ENCODE data around the gene ZBTB42. TPM values are rescaled to one million over a fixed set of nuclear protein-coding genes. Genes with fewer than 3 reads are reported as not detected.

Gene ZBTB42
- total and polyA plus RNA-seq, 2 donors (not counting 3 experiments of a cell fraction or from before 2014, with no cell fraction given) = 3.1 to 3.8 TPM

DNA sequence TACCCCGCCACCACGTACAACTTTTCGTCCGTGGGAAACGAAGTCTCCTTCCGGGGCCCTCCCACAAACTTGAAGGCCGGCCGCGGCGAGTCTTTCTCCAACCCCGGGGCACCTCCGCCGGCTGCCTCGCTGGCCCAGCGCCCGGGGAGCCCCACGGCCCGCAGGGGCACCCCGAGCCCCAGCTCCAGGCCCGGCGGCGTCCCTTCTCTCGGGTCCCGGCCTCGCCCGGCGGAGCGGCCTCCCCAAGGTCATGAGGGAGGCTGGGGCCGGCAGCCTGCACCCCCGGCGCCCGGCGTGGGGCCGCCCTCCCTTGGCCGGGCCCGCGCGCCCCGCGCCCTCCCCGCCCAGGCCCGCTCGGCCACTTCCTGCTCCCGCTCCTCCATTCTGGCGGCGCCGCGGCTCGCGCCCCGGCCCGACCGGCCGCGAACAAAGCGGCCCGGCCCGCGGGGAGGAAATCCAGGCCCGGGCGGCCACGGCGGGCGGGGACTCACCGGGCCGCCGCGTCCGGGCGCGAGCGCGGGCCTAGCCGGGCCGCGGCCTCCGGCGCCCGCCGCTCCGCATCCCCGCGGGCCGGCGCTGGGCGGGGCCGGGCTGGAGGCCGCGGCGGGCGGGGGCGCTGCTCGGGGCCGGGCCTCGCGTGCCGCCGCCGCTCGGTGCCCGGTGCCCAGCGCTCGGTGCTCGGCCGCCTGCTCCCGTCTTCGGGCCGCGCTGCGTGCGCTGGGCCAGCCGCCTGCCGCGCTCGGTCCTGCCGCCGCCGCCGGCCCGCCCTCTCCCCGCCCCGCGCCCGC, 5.7 kb upstream of the ZBTB42 start, which contains the start of gene AKT1:
TSS of gene AKT1 (minus strand) at position 756 of the 788 bp plus-strand sequence. CDS start 3,105 bp downstream, outside the sequence.
- CTCF ChIA-PET = interaction anchor here (1.0 to 3.0 kb wide), 4 partner anchors 25 to 31 kb away, joined by 3 to 14 read pairs (median 6); no protein-coding TSS in a partner anchor
- POLR2A ChIA-PET = no interaction called here
- no peaks in the 10 kb centered on the region for H3K9me3 ChIP-seq (replicated peaks; ENCODE audit: control insufficient read depth, insufficient read depth, low read length)
- no peak for FAIRE-seq
- peaks cover 10% of the 10 kb centered on the region for H3K4me1 ChIP-seq (ENCODE audit: control insufficient read depth, extremely low read depth, insufficient read depth, low read length)
- peak within 1 kb of the TSS; percentile 23 to 64 (median 27) for H3K4me3 ChIP-seq (replicated peaks in 1 of 3; ENCODE audit: insufficient read depth in 1 of 3, low read depth in 1 of 3, low read length in 3 of 3)
- no peaks in the 10 kb centered on the region for H3K27me3 ChIP-seq (ENCODE audit: control insufficient read depth in 2 of 2, insufficient read depth in 2 of 2, low read length in 2 of 2)
- peaks cover 46% of the 10 kb centered on the region for H3K79me2 ChIP-seq (ENCODE audit: control insufficient read depth, insufficient read depth, low read length)
- no peaks in the 10 kb centered on the region for H3K9me1 ChIP-seq (replicated peaks; ENCODE audit: control insufficient read depth, extremely low read depth, insufficient read depth, low read length)
- peak within 1 kb of the TSS; percentile 31 for H3K27ac ChIP-seq (ENCODE audit: insufficient read depth, low read depth, low read length)
- peak within 1 kb of the TSS; percentile 44 for H3K4me2 ChIP-seq (ENCODE audit: insufficient read depth, low read length)
- no peak for DNase-seq (ENCODE audit: low read depth, low spot score)
- no TSS peak for BruUV-seq (replicated peaks)
- H2AFZ ChIP-seq (ENCODE audit: low read depth, low read length) = peak within 1 kb of the TSS; percentile 60
- H3K9ac ChIP-seq (replicated peaks; ENCODE audit: extremely low read depth, insufficient read depth, low read length) = peak within 1 kb of the TSS; percentile 73
- TF ChIP-seq JUN (IDR thresholded peaks at IDR 0.05; ENCODE audit: borderline replicate concordance, insufficient read depth, insufficient read length, low read depth) = no peak
- no peak for TF ChIP-seq POLR2AphosphoS5 (IDR thresholded peaks at IDR 0.05; ENCODE audit: insufficient read depth, low read depth, low read length)
- TF ChIP-seq, protein P1, sequence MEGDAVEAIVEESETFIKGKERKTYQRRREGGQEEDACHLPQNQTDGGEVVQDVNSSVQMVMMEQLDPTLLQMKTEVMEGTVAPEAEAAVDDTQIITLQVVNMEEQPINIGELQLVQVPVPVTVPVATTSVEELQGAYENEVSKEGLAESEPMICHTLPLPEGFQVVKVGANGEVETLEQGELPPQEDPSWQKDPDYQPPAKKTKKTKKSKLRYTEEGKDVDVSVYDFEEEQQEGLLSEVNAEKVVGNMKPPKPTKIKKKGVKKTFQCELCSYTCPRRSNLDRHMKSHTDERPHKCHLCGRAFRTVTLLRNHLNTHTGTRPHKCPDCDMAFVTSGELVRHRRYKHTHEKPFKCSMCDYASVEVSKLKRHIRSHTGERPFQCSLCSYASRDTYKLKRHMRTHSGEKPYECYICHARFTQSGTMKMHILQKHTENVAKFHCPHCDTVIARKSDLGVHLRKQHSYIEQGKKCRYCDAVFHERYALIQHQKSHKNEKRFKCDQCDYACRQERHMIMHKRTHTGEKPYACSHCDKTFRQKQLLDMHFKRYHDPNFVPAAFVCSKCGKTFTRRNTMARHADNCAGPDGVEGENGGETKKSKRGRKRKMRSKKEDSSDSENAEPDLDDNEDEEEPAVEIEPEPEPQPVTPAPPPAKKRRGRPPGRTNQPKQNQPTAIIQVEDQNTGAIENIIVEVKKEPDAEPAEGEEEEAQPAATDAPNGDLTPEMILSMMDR (IDR thresholded peaks at IDR 0.05; ENCODE audit: extremely low read depth in 1 of 2, insufficient read depth in 1 of 2, low read depth in 1 of 2, low read length in 2 of 2) = no peak
- no peak for TF ChIP-seq GATA2 (IDR thresholded peaks at IDR 0.05; ENCODE audit: insufficient read depth, insufficient read length, low read depth, low read length)
- TF ChIP-seq, protein P2, sequence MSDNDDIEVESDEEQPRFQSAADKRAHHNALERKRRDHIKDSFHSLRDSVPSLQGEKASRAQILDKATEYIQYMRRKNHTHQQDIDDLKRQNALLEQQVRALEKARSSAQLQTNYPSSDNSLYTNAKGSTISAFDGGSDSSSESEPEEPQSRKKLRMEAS (IDR thresholded peaks at IDR 0.05; ENCODE audit: insufficient read depth, insufficient read length) = no peak
- no peak for TF ChIP-seq POLR2A (IDR thresholded peaks at IDR 0.05; ENCODE audit: low read depth, low read length)
- no peak for TF ChIP-seq FOS (IDR thresholded peaks at IDR 0.05; ENCODE audit: borderline replicate concordance, insufficient read depth, low read length)
- TF ChIP-seq EZH2 (IDR thresholded peaks at IDR 0.05; ENCODE audit: borderline replicate concordance, low read depth, low read length, severe bottlenecking) = no peak
- no peak for TF ChIP-seq MYC (IDR thresholded peaks at IDR 0.05; ENCODE audit: low read depth, low read length)
- dilution Hi-C loops (cut with MboI; ENCODE audit: extremely low pct_ligation_motif_present, low sequenced_read_pairs) = no loop called here
- intact Hi-C loops (cut with micrococcal nuclease) = loop anchor here (2.0 kb wide), 2 partner anchors 26 to 32 kb away; no protein-coding TSS in a partner anchor
- peaks cover 2 to 15% of the 10 kb centered on the region in 2 experiments for H3K36me3 ChIP-seq (ENCODE audit: control insufficient read depth in 2 of 2, extremely low read depth in 1 of 2, insufficient read depth in 2 of 2, low read length in 2 of 2)
- H4K20me1 ChIP-seq (replicated peaks; ENCODE audit: control insufficient read depth, extremely low read depth, insufficient read depth, low read length) = no peaks in the 10 kb centered on the region
